ENCODE data around the gene ZNF566. TPM values are rescaled to one million over a fixed set of nuclear protein-coding genes. Genes with fewer than 3 reads are reported as not detected.

Gene ZNF566
- total RNA-seq, 1 donor from 2014 or later = 8.6 TPM

DNA sequence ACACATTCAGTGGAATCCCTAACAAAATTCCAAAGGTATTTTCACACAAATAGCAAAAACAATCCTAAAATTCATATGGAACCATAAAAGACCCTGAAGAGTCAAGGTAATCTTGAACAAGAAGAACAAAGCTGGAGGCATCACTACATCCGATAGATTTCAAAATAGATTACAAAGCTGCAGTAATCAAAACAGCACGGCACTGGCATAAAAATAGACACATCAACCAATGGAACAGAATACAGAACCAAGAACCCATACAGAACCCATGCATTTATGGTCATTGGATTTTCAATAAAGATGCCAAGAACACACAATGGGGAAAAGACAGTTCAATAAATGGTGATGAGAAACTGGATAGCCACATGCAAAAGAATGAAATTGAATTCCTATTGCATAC is 32.5 kb downstream of the ZNF566 start:
- intact Hi-C loops (cut with micrococcal nuclease) = no loop called here

- intact Hi-C loops (cut with micrococcal nuclease) = no loop called here
Observed at GRCh38 chr19:36449059-36449670, 40.2 kb downstream of the ZNF566 start.

DNA sequence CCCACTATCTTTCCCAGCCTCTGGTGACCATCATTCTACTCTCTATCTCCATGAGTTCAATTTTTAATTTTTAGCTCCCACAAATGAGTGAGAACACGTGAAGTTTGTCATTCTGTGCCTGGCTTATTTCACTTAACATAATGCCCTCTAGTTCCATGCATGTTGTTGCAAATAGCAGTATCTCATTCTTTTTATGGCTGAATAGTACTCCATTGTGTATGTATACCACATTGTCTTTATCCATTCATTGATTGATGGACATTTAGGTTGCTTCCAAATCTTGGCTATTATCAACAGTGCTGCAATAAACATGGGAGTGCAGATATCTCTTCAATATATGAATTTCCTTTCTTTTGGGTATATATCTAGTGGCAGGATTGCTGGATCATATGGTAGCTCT is 48.0 kb downstream of the ZNF566 start:
- intact Hi-C loops (cut with micrococcal nuclease) = no loop called here

DNA sequence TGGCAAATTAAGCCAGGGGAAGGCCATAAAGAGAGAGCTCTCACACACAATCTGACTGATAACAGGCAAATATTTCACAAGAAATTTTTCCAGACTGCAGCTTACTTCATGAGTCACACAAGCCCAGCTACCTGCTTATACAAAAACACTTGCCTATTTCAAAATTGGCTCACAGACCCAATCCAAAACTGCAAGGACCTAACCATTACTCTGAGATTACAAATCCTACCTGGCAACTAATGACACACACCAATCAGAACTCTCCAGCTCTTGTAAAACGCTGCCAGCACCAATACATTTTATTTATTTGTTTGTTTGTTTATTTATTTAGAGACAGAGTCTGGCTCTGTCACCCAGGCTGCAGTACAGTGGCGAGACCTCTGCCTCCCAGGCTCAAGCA is 52.8 kb downstream of the ZNF566 start:
- intact Hi-C loops (cut with micrococcal nuclease) = no loop called here

- intact Hi-C loops (cut with micrococcal nuclease) = no loop called here
Observed at GRCh38 chr19:36423925-36424324, 65.4 kb downstream of the ZNF566 start.

GRCh38 chr19:36421749-36422481 is 67.4 kb downstream of the ZNF566 start:
- intact Hi-C loops (cut with micrococcal nuclease) = no loop called here

- intact Hi-C loops (cut with micrococcal nuclease) = no loop called here
Observed at GRCh38 chr19:36420961-36421748, 68.2 kb downstream of the ZNF566 start.

DNA sequence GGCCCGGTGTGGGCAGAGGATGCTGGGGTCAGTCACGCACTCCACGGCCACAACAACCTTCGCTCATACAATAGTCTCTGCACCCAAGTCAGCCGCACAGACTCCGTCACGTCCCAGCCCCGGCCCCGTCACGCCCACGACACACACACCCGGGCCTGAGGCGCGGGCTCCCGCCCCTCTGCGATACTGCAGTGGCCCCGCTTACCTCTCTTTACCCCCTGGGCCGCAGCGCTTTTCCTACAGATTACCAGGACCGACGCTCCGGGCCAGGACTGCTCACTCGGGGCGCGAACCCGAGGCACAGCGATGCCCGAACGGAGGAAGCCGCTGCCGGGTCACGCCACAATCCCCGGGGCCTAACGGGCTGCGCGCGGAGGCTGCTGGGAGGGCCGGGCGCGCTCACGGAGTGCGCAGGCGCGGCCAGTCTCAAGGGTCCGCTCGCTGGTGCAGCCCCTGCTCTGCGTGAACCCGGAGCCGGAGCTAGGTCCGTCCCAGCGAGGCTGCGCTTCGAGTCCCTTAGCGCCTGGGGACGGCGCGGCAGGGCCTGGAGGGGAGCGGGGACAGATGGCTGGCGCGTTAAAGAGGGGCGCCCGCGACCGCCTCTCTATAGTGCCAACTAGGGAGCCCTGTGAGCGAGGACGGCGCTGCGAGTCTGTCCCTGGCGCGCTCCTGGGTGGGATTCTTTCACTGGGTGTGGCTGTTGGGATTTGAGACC is 70.9 kb downstream of the ZNF566 start, which contains the start of gene ZFP82:
Gene ZFP82 (minus strand): TSS at position 358 of the 715 bp plus-strand sequence. CDS start 8,855 bp downstream, outside the sequence.
- intact Hi-C loops (cut with micrococcal nuclease) = loop anchor here (1.0 to 5.0 kb wide), 10 partner anchors 39 to 1176 kb away; partner anchors contain the start of genes ZFP14, ZNF260, ZNF345 and ZNF420

DNA sequence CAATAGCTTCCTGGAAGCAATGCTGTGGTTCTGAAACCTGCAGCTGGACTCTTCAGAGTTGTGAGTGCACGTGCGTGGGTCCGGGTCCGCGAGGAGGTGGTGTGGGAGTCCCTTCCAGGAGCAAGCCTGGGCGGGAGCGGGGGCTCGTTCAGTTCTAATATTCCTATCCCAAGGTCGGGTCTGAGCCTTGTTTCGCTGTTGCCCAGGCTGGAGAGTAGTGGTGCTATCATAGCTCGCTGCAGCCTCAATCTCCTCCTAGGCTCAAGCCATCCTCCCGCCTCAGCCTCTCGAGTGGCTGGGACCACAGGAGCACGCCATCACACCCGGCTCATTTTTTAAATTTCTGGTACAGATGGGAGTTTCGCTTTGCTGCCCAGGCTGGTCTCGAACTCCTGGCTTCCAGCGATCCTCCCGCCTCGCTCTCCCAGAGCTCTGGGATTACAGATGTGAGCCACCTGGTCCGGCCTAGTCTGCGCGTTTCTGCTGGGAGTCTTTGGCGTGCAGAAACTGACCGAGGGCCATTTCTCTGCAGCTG is 71.5 kb downstream of the ZNF566 start:
- intact Hi-C loops (cut with micrococcal nuclease) = loop anchor here (1.0 to 5.0 kb wide), 10 partner anchors 39 to 1176 kb away; partner anchors contain the start of genes ZFP14, ZNF260, ZNF345 and ZNF420

DNA sequence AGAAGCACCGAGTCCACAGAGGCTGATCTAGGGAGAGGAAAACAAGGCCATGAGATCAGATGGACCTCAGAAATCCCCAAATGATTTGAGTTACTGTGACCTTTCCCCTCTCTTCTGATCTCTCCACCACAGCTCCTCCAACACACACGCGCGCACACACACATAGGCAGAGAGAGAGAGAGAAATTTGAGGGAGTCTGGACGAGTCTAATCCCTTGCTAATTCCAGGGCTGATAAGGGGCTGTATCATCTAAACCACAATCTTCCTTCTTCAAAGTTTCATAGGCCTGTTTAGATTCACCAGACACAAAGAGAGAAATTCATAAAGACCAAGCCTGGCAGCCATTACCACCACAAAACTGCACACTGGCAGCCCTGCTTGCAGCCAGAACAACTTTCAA is 79.5 kb downstream of the ZNF566 start:
- intact Hi-C loops (cut with micrococcal nuclease) = no loop called here

DNA sequence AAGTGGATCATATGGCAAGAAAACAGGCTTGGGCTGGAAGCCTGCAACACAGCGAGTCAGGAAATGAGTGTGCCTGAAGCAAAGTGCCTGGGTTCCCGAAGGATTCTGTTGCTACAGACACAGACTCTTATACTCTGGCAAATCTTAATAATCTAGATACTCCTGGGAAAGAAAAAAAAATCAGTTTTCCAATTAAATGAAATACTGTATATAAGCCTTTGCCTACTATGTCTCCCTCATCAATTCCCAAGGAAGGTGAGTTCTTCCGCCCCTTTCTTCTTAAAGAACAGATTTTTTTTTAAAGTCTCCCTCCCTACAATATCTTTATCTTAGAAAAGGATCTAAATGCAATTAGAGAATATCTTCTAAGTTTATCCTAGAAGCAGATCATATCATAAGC is 81.3 kb downstream of the ZNF566 start:
- intact Hi-C loops (cut with micrococcal nuclease) = no loop called here

GRCh38 chr19:36404498-36404897 is 84.9 kb downstream of the ZNF566 start:
- intact Hi-C loops (cut with micrococcal nuclease) = no loop called here

DNA sequence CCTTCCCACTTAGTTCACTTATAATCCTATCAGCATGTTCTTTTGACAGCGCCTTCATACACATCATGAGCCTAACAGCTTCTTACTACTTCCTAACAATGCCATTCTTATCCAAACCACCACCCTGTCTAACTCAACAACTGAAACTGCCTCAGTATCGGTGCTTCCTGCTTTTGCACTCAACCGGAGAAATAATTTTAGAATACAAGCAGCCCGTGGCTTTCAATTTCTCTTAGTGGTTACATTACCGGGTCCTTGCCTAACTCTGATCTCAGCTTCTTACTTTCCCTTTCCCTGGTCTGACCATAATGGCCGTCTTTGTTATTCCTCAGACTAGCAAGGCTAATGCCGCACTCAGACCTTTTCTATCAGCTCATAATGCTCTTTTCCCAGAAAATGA is 87.9 kb downstream of the ZNF566 start:
- intact Hi-C loops (cut with micrococcal nuclease) = no loop called here

DNA sequence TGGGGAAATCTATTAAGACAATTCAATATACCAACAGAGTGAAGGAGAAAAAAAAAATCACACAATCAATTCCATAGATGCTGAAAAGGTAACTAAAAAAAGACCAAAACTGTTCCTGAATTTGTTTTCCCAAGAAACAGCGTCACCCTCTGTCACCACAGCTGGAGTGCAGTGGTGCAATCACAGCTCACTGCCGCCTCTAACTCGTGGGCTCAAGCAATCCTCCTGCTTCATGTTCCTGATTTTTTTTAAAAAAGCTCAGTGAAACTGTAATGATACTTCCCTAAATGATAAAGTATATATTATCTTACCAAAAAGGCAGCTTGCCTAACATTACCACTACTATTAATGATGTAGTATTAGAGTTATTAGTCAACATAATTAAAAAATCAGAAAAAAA is 90.8 kb downstream of the ZNF566 start:
- intact Hi-C loops (cut with micrococcal nuclease) = no loop called here

Other genes with a start within 250 kb of the ZNF566 start
- 4.9 and 6.0 TPM in 2 replicates for gene ZFP14, start 110.4 kb downstream of the ZNF566 start, total RNA-seq
- 4.8 and 5.1 TPM in 2 replicates for gene ZFP82, start 70.9 kb downstream of the ZNF566 start, total RNA-seq
- gene ZNF260, start 38.7 kb upstream of the ZNF566 start, total RNA-seq = 8.2 and 10.5 TPM in 2 replicates
- 18.3 and 20.1 TPM in 2 replicates for gene ZNF529, start 83.7 kb upstream of the ZNF566 start, total RNA-seq
- gene ZNF382, start 115.8 kb upstream of the ZNF566 start, total RNA-seq = 12.6 and 14.3 TPM in 2 replicates
- 5.3 and 8.5 TPM in 2 replicates for gene ZNF461, start 177.3 kb upstream of the ZNF566 start, total RNA-seq
- gene ZNF567, start 198.1 kb upstream of the ZNF566 start, total RNA-seq = 7.6 and 12.5 TPM in 2 replicates